Sigmoid colon (tissue), 7 donors: Measurements from ENCODE around the gene PPP1R18. TPM values are rescaled to one million over a fixed set of nuclear protein-coding genes. Genes with fewer than 3 reads are reported as not detected.
A peak's percentile ranks its signal among the peaks of the same experiment; 100 is the strongest.

Experiments
- DNase-seq: peaks from one replicate; pipeline ENCODE4 v3.0.0-alpha.2; 2019
- H3K27ac ChIP-seq, 4 donors: fragments of 200-600 bp; sonication (generic); one replicate each; pipeline ENCODE4 v1.5.1; 2016 to 2019; ENCODE audit warnings: mild to moderate bottlenecking in 1 of 4
- H3K27me3 ChIP-seq, 3 donors: fragments of 200-600 bp; sonication (generic); one replicate each; pipeline ENCODE4 v1.5.1; 2019; ENCODE audit warnings: mild to moderate bottlenecking in 1 of 3
- H3K36me3 ChIP-seq, 4 donors: fragments of 200-600 bp; sonication (generic); one replicate each; pipeline ENCODE4 v1.5.1; 2016 to 2019
- H3K4me1 ChIP-seq, 4 donors: fragments of 200-600 bp; sonication (generic); one replicate each; pipeline ENCODE4 v1.5.1; 2017 to 2019
- H3K4me3 ChIP-seq, 4 donors: fragments of 200-600 bp; sonication (generic); one replicate each; pipeline ENCODE4 v1.5.1; 2017 to 2019; ENCODE audit warnings: mild to moderate bottlenecking in 2 of 4, moderate library complexity in 1 of 4
- H3K9me3 ChIP-seq, 4 donors: fragments of 200-600 bp in 3 of 4; sonication (generic) in 3 of 4; one replicate each; pipeline versions ENCODE4 v1.5.1 to v1.6.1; 2013 to 2019
- EP300 ChIP-seq, 4 donors: sonication (generic); formaldehyde crosslinking; IDR thresholded peaks; one replicate each; pipeline ENCODE4 v1.6.1; 2017; ENCODE audit warnings: antibody characterized with exemption in 4 of 4
- POLR2A ChIP-seq, 2 donors: fragments of 450-650 bp; IDR thresholded peaks; one replicate each; pipeline ENCODE4 v1.6.1; 2016; ENCODE audit warnings: antibody characterized with exemption in 2 of 2, mild to moderate bottlenecking in 2 of 2, moderate library complexity in 2 of 2
- POLR2AphosphoS5 ChIP-seq, 4 donors: sonication (generic); formaldehyde crosslinking; IDR thresholded peaks; one replicate each; pipeline ENCODE4 v1.6.1; 2017; ENCODE audit warnings: antibody characterized with exemption in 4 of 4
- WGBS, 2 donors: extraction: QIAGEN DNeasy Blood & Tissue Kit; methylation state at CpG; one replicate each; pipeline ENCODE4 v1.1.7; 2013; 5-methylcytosine and 5-hydroxymethylcytosine counted together
- intact Hi-C: fragments of 100-400 bp; cut with DNase I; formaldehyde crosslinking; loops from one replicate; pipeline ENCODE4 v1.15.1; 2023
- polyA plus RNA-seq, 3 donors: library from polyadenylated mRNA; stranded (reverse); fragments of 200-250 nt; gene quantifications; one replicate each; pipeline ENCODE4 v1.2.3, GENCODE V29; 2013
- total RNA-seq, 4 donors: library from RNA; depleted of rRNA; stranded (reverse); fragments of >200 nt; gene quantifications; one replicate each; pipeline ENCODE4 v1.1.0, GENCODE V29; 2016
- TF ChIP-seq, protein P1 (sequence below), 4 experiments: fragments of 450-650 bp in 3 of 4; fragments of 200-600 bp in 1 of 4; IDR thresholded peaks; one replicate each; pipeline ENCODE4 v1.5.1; 2016 to 2019; ENCODE audit warnings: antibody characterized with exemption in 4 of 4, mild to moderate bottlenecking in 3 of 4, moderate library complexity in 2 of 4
- donor health status: healthy with polysubstance abuse.
- donor health status: Bipolar disorder and iron deficiency.
- donor health status: healthy.

PPP1R18 gene
- total and polyA plus RNA-seq, 7 donors: 15.0 to 69.8 (median 33.2) TPM

DNA sequence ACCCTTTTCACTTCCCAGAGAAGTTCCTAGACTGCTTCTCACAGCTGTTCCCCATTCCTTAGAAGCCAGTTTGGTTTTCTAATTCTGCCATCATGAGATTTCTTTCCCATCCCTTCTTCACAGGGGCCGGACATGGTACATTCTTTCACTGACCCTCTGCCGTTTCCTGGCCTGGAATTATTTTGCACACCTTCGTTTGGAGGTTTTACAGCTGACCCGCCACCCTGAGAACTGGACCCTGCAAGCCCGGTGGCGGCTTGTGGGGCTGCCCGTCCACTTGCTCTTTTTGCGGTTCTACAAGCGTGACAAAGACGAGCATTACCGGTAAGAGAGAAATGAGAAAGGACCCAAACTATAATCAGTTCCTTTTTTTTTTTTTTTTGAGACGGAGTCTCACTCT, 35.3 kb downstream of the PPP1R18 start:
- Histone ChIP-seq H3K4me1 (peaks cover 0 to 24% (median 12%) of the 10 kb centered on the region in 4 donors), H3K27me3 (no peaks in the 10 kb centered on the region), H3K36me3 (peaks cover 41 to 67% (median 48%) of the 10 kb centered on the region in 4 donors), H3K4me3 (no peak overlapping the region), H3K9me3 (no peaks in the 10 kb centered on the region), H3K27ac (no peak overlapping the region)
- TF ChIP-seq, protein P1, sequence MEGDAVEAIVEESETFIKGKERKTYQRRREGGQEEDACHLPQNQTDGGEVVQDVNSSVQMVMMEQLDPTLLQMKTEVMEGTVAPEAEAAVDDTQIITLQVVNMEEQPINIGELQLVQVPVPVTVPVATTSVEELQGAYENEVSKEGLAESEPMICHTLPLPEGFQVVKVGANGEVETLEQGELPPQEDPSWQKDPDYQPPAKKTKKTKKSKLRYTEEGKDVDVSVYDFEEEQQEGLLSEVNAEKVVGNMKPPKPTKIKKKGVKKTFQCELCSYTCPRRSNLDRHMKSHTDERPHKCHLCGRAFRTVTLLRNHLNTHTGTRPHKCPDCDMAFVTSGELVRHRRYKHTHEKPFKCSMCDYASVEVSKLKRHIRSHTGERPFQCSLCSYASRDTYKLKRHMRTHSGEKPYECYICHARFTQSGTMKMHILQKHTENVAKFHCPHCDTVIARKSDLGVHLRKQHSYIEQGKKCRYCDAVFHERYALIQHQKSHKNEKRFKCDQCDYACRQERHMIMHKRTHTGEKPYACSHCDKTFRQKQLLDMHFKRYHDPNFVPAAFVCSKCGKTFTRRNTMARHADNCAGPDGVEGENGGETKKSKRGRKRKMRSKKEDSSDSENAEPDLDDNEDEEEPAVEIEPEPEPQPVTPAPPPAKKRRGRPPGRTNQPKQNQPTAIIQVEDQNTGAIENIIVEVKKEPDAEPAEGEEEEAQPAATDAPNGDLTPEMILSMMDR (IDR thresholded peaks at IDR 0.05): no peak
- no peak for TF ChIP-seq POLR2AphosphoS5 (IDR thresholded peaks at IDR 0.05)
- 85 to 90% methylated on average over 12 of the region's 12 CpGs for WGBS, 2 donors
- DNase-seq: no peak
- intact Hi-C loops: no loop called here

DNA sequence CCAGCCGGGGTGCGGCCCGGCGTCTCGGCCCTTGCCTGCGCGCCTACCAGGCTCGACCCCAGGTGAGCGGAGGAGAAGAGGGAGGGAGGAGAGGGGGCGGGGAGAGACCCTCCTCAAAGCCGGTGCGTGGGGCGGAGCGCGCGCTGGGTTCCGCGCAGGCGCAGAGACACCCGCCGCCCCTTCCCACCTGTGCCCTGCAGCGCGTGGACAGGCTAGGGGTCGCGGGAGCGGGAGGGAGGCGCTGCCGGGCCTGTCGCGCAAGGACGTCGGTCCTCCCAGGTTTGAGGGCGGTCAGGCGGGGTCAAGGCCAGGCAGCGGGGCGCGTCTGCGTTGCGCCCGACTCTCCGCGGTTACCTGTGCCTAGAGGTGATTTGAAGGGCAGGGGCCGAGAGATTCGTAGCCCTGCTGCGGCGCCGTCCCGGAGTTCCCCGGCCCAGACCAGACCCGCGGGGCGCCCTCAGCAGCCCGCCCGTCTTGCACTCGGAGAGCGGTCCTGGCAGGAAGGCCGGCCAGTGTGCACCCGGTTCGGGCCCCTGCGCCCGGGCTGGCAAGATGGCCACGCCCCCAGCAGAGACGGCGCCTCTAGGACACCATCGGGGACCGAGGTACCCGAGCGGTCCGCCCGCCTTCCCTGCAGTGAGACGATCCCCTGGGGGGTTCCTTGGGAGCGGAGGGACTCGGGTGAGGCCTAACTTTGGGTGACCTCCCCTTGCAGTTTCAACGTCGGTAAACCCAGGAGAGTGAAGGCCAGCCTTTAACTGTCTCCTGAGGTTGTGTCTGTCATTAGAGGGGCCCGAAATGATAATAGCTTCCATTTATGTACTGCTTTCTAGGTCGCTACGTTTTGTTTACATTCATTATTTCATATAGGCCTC, 39.0 kb downstream of the PPP1R18 start:
- peak overlapping the region; percentile 92 to 99 (median 95) for H3K27ac ChIP-seq
- peaks cover 0 to 26% (median 15%) of the 10 kb centered on the region in 4 donors for H3K4me1 ChIP-seq
- TF ChIP-seq POLR2A (IDR thresholded peaks at IDR 0.05) (peak in 1 of 2 donors; percentile 22), POLR2AphosphoS5 (IDR thresholded peaks at IDR 0.05) (peak in 2 of 4 donors; percentile 57 to 71), EP300 (IDR thresholded peaks at IDR 0.05) (peak in 1 of 4 donors; percentile 11)
- TF ChIP-seq, protein P1 (IDR thresholded peaks at IDR 0.05): no peak
- H3K4me3 ChIP-seq: peak overlapping the region; percentile 72 to 94 (median 84)
- peaks cover 7 to 53% (median 17%) of the 10 kb centered on the region in 4 donors for H3K36me3 ChIP-seq
- WGBS, 2 donors: 0 to 1% methylated on average over 78 of the region's 78 CpGs
- intact Hi-C loops: no loop called here
- no peaks in the 10 kb centered on the region for H3K27me3 ChIP-seq
- peak; percentile 82 for DNase-seq
- no peaks in the 10 kb centered on the region for H3K9me3 ChIP-seq

DNA sequence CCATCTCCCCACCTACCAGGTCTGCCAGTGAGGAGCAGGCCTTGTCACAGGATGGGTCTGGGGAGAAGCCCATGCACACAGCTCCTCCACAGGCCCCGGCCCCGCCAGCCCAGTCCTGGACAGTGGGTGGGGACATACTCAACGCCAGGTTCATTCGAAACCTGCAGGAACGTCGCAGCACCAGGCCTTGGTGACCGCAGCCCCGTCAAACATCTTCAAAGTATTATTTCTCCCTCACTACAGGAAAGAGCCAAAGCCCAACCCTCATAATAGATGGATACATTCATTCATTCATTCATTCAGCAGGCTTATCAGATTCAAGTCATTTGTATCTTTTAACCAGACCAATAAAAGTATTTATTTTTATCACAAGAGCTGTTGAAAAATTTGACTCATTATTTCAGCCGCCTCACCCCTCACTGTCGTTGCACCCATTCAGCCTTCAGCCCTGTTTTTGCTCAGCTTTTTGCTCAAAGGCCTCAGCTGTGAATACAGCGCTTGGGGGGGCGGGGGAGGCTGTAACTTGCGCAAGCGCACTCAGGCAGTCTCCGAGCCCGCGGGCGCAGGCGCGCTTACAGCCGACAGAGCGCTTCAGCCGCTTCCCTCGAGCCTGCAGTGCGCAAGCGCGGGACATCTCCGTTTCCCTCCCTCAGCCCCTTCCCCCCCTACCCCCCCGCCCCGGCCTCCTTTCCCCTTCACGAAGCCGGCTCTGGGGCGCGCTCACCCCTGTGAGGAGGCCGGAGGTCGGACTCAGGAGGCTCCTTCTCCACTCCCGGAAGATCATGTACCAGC, 39.8 kb downstream of the PPP1R18 start, which contains the start of gene C6orf136:
Gene C6orf136 (plus strand): TSS at position 684 of the 792 bp plus-strand sequence. CDS start 99 bp downstream, at position 783.
- Histone ChIP-seq H3K36me3 (peaks cover 0 to 51% (median 9%) of the 10 kb centered on the region in 4 donors), H3K9me3 (no peaks in the 10 kb centered on the region), H3K4me3 (peak within 1 kb of the TSS; percentile 72 to 94 (median 84)), H3K27ac (peak within 1 kb of the TSS; percentile 92 to 99 (median 95)), H3K27me3 (no peaks in the 10 kb centered on the region), H3K4me1 (peaks cover 0 to 26% (median 15%) of the 10 kb centered on the region in 4 donors)
- WGBS, 2 donors: 8 to 13% methylated on average over 37 of the region's 37 CpGs
- DNase-seq: peak; percentile 97
- intact Hi-C loops: no loop called here
- TF ChIP-seq POLR2A (IDR thresholded peaks at IDR 0.05): no peak
- TF ChIP-seq EP300 (IDR thresholded peaks at IDR 0.05): no peak
- TF ChIP-seq POLR2AphosphoS5 (IDR thresholded peaks at IDR 0.05): peak in 2 of 4 donors; percentile 38 to 42

DNA sequence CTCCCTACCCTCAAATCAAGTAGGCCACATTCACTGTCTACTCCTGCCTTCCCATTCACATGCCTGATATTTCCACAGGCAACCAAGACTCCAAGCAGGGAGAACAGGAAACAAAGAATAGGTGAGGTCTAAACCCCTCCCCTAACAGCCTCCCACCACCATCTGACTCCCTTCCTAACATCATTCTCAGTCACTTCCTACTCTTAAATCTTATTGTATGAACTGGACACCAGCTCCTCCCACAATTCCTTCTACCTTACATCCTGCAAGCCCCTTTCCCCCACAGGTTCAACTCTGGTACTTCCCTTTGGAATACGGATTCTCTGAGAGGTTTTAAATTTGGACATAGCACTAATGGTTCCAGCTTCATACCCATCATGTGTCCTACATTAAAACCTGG, 40.5 kb downstream of the PPP1R18 start:
- Histone ChIP-seq H3K36me3 (peaks cover 0 to 51% (median 5%) of the 10 kb centered on the region in 4 donors), H3K4me3 (no peak overlapping the region), H3K27ac (peak overlapping the region in 1 of 4 donors; percentile 93), H3K4me1 (peaks cover 0 to 26% (median 15%) of the 10 kb centered on the region in 4 donors), H3K27me3 (no peaks in the 10 kb centered on the region), H3K9me3 (no peaks in the 10 kb centered on the region)
- WGBS, 2 donors: 63 to 81% methylated on average over 1 of the region's 1 CpG
- DNase-seq: no peak
- TF ChIP-seq POLR2AphosphoS5 (IDR thresholded peaks at IDR 0.05) (no peak), EP300 (IDR thresholded peaks at IDR 0.05) (no peak), POLR2A (IDR thresholded peaks at IDR 0.05) (no peak)
- TF ChIP-seq, protein P1 (IDR thresholded peaks at IDR 0.05): no peak
- intact Hi-C loops: no loop called here
